SK-N-MC (cell line): ENCODE data around the gene GPRIN1.

Source experiments
- DNase-seq: peaks from one replicate; pipeline ENCODE4 v3.0.0-alpha.2; 2011; ENCODE audit warnings: low read depth, low spot score
- H3K27ac ChIP-seq: fragments of 200-600 bp; sonication (generic); 2 replicates; pipeline ENCODE4 v1.5.1; 2016; ENCODE audit warnings: mixed run types
- H3K36me3 ChIP-seq: fragments of 200-600 bp; sonication (generic); 2 replicates; pipeline ENCODE4 v1.6.1; 2017; ENCODE audit warnings: antibody characterized with exemption, low read length, mixed read lengths; ENCODE audit not compliant: insufficient read depth
- H3K4me3 ChIP-seq: fragments of 200-600 bp; sonication (generic); 2 replicates; pipeline ENCODE4 v1.5.1; 2016
- H3K9ac ChIP-seq: fragments of 200-600 bp; sonication (generic); 2 replicates; pipeline ENCODE4 v1.8.0; 2017; ENCODE audit warnings: mixed run types, mixed read lengths; ENCODE audit not compliant: insufficient read length
- H3K9me3 ChIP-seq: fragments of 200-600 bp; sonication (generic); 2 replicates; pipeline ENCODE4 v1.6.1; 2017; ENCODE audit warnings: low read depth, mild to moderate bottlenecking, antibody characterized with exemption, low read length, moderate library complexity, mixed read lengths
- EZH2 ChIP-seq: fragments of 200-600 bp; sonication (generic); IDR thresholded peaks from one replicate; pipeline ENCODE4 v1.6.1; 2017; ENCODE audit warnings: antibody characterized with exemption
- FOXP2 ChIP-seq: optimal IDR thresholded peaks from 2 replicates; pipeline ENCODE3; 2011; ENCODE audit warnings: mild to moderate bottlenecking, moderate library complexity; ENCODE audit not compliant: insufficient read depth; ENCODE audit errors: extremely low read length, control extremely low read depth
- POLR2AphosphoS5 ChIP-seq: IDR thresholded peaks from 2 replicates; pipeline ENCODE4 v1.6.1; 2012; ENCODE audit warnings: mild to moderate bottlenecking, low read depth, low read length, borderline replicate concordance

Gene GPRIN1

GRCh38 chr5:176637556-176637955, 27.6 kb upstream of the GPRIN1 start:
- no peaks in the 10 kb centered on the region for H3K9me3 ChIP-seq
- no peak overlapping the region for H3K27ac ChIP-seq
- TF ChIP-seq POLR2AphosphoS5, result no peak
- TF ChIP-seq EZH2, result no peak
- no peak for TF ChIP-seq FOXP2
- H3K9ac ChIP-seq, result no peak overlapping the region
- H3K4me3 ChIP-seq, result no peak overlapping the region
- no peak for DNase-seq
- H3K36me3 ChIP-seq, result no peaks in the 10 kb centered on the region

- H3K9ac ChIP-seq, result no peak overlapping the region
- no peak overlapping the region for H3K27ac ChIP-seq
- TF ChIP-seq POLR2AphosphoS5, result no peak
- no peaks in the 10 kb centered on the region for H3K9me3 ChIP-seq
- DNase-seq, result no peak
- no peaks in the 10 kb centered on the region for H3K36me3 ChIP-seq
- no peak overlapping the region for H3K4me3 ChIP-seq
Measured at GRCh38 chr5:176636426-176636825, 26.5 kb upstream of the GPRIN1 start.

- no peak for TF ChIP-seq FOXP2
- no peak for TF ChIP-seq POLR2AphosphoS5
- TF ChIP-seq EZH2, result no peak
- Histone ChIP-seq H3K9me3 (no peaks in the 10 kb centered on the region), H3K4me3 (no peak overlapping the region), H3K9ac (no peak overlapping the region), H3K27ac (no peak overlapping the region), H3K36me3 (no peaks in the 10 kb centered on the region)
- DNase-seq, result no peak
Measured at GRCh38 chr5:176633598-176633997, 23.6 kb upstream of the GPRIN1 start.

- Histone ChIP-seq H3K27ac (no peak overlapping the region), H3K9ac (no peak overlapping the region), H3K4me3 (no peak overlapping the region), H3K36me3 (no peaks in the 10 kb centered on the region), H3K9me3 (no peaks in the 10 kb centered on the region)
- no peak for DNase-seq
- TF ChIP-seq FOXP2 (no peak), POLR2AphosphoS5 (no peak), EZH2 (no peak)
Measured at GRCh38 chr5:176632745-176633144, 22.8 kb upstream of the GPRIN1 start.

DNA sequence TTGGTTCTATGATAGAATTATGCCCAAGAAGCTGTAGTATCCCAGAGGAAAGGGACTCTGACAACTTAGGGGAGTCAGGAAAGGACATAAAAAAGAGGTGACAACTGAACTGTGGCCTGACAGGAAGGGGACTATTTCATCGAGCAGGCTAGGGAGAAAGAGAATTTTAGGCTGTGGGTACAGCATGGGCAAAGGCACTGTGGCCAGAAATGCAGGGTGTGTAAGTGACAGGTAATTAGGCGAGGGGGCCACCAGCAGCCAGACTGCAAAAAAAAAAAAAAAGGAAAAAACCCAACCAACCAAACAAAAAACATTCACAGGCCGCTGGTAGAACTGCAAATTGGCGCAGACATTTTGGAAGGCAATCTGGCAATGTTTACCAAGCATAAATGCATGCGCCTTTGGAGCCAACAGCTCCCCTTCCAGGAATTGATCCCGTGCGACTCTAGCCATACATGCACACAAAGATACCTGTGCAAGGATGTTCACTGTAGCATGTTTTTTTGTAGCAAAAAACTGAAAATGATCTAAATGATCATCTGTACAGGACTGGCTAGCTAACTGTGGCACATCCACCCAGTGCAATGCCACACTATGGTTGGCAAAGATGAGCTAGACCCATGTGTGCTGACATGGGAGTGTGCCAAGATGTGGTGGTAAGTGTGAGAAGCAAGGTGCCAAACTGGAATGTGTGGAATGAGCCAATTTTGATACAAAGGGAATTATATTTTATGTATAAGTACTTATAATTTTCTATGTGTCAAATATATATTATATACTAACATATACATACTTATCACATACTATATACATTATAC, 21.6 kb upstream of the GPRIN1 start:
- no peak for DNase-seq
- no peak for TF ChIP-seq FOXP2
- TF ChIP-seq POLR2AphosphoS5, result no peak
- no peak for TF ChIP-seq EZH2
- H3K36me3 ChIP-seq, result no peaks in the 10 kb centered on the region
- H3K4me3 ChIP-seq, result no peak overlapping the region
- H3K27ac ChIP-seq, result no peak overlapping the region
- no peak overlapping the region for H3K9ac ChIP-seq
- H3K9me3 ChIP-seq, result no peaks in the 10 kb centered on the region

GRCh38 chr5:176630681-176631222, 20.8 kb upstream of the GPRIN1 start:
- Histone ChIP-seq H3K4me3 (peak overlapping the region; percentile 62), H3K36me3 (no peaks in the 10 kb centered on the region), H3K9me3 (no peaks in the 10 kb centered on the region), H3K27ac (no peak overlapping the region), H3K9ac (no peak overlapping the region)
- TF ChIP-seq POLR2AphosphoS5 (no peak), FOXP2 (no peak), EZH2 (no peak)
- DNase-seq, result no peak

DNA sequence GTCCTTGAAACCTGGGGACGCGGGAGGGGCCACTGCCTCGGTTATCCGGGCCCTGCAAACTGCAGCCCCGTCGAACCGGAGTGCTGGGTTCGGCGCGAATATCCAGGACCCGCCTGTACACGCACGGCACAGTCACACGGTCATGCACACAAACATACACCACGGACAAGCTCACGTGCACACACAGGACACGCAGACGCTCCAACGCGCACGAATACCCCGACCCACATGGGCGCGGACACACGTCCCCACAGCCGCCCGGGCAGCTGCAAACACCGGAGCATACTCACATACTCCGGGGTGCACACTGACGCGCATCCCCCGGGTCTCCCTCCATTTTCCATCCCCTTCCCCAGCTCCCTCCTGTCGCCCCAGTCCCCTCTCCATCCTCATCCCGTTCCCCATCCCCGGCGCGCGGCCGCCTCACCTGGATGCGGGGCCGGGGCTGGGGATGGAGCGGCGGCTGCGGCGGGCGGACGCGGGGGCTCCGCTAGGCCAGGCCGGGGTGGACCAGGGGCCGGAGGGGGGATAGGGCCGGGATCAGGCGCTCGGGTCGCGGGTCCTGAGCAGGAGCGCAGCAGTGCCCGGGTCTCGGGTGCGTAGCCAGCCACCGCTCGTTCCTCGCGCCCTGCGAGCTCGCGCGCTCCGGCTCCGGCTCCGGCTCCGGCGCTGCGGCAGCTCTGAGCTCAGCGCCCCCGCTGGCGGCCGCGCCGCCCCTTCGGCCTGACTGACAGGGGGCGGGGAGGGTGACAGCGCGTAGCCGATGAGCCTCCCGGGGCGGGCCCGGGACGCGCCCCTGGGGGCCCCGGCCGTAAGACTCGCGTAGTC, 20.1 kb upstream of the GPRIN1 start, which contains the start of the genes EIF4E1B and SNCB:
TSS of gene EIF4E1B (plus strand) at position 823 of the 828 bp plus-strand sequence. CDS start 12,113 bp downstream, outside the sequence.
TSS of gene SNCB (minus strand) at position 682 of the 828 bp plus-strand sequence. CDS start 880 bp downstream, outside the sequence.
- no peaks in the 10 kb centered on the region for H3K36me3 ChIP-seq
- H3K9ac ChIP-seq, result no peak within 1 kb of the TSS
- no peaks in the 10 kb centered on the region for H3K9me3 ChIP-seq
- TF ChIP-seq EZH2 (peak; percentile 53), FOXP2 (no peak), POLR2AphosphoS5 (no peak)
- H3K4me3 ChIP-seq, result peak within 1 kb of the TSS; percentile 62
- no peak within 1 kb of the TSS for H3K27ac ChIP-seq
- no peak for DNase-seq

GRCh38 chr5:176629317-176629852, 19.4 kb upstream of the GPRIN1 start:
- Histone ChIP-seq H3K4me3 (no peak overlapping the region), H3K27ac (no peak overlapping the region), H3K9ac (no peak overlapping the region), H3K9me3 (no peaks in the 10 kb centered on the region), H3K36me3 (no peaks in the 10 kb centered on the region)
- TF ChIP-seq EZH2 (no peak), POLR2AphosphoS5 (no peak), FOXP2 (no peak)
- no peak for DNase-seq
